ENCODE results near the gene C1orf226. TPM values are rescaled to one million over a fixed set of nuclear protein-coding genes. Genes with fewer than 3 reads are reported as not detected.

The C1orf226 gene
- total RNA-seq, 1 donor from 2014 or later = 6.3 TPM

- DNase-seq (no peak), ATAC-seq (no peak)
- Histone ChIP-seq H3K9me3 (no peaks in the 10 kb centered on the region), H3K4me1 (no peaks in the 10 kb centered on the region), H3K27me3 (ENCODE audit: low read depth) (no peaks in the 10 kb centered on the region), H3K27ac (no peak overlapping the region), H3K4me3 (no peak overlapping the region), H3K36me3 (no peaks in the 10 kb centered on the region)
- intact Hi-C loops (cut with DNase I) = no loop called here
- TF ChIP-seq CTCF (IDR thresholded peaks at IDR 0.05) = no peak
Measured at GRCh38 chr1:162384601-162385279, 3.2 kb downstream of the C1orf226 start.

- no peaks in the 10 kb centered on the region for H3K36me3 ChIP-seq
- TF ChIP-seq CTCF (IDR thresholded peaks at IDR 0.05) = no peak
- no peaks in the 10 kb centered on the region for H3K27me3 ChIP-seq (ENCODE audit: low read depth)
Measured at GRCh38 chr1:162385280-162385623, 3.7 kb downstream of the C1orf226 start.

GRCh38 chr1:162385702-162386101 lies 4.2 kb downstream of the C1orf226 start:
- no peak for DNase-seq
- no peaks in the 10 kb centered on the region for H3K4me1 ChIP-seq
- no peaks in the 10 kb centered on the region for H3K27me3 ChIP-seq (ENCODE audit: low read depth)
- intact Hi-C loops (cut with DNase I) = no loop called here
- no peaks in the 10 kb centered on the region for H3K9me3 ChIP-seq
- H3K4me3 ChIP-seq = no peak overlapping the region
- H3K36me3 ChIP-seq = no peaks in the 10 kb centered on the region
- no peak for ATAC-seq
- no peak for TF ChIP-seq CTCF (IDR thresholded peaks at IDR 0.05)
- H3K27ac ChIP-seq = no peak overlapping the region

More at GRCh38 chr1:162385280-162385623, 3.7 kb downstream of the C1orf226 start:
- ATAC-seq = no peak
- H3K27ac ChIP-seq = no peak overlapping the region
- H3K4me3 ChIP-seq = no peak overlapping the region
- no peaks in the 10 kb centered on the region for H3K4me1 ChIP-seq
- DNase-seq = no peak
- no peaks in the 10 kb centered on the region for H3K9me3 ChIP-seq
- intact Hi-C loops (cut with DNase I) = no loop called here

- ATAC-seq = no peak
- H3K4me3 ChIP-seq = no peak overlapping the region
- no peak overlapping the region for H3K27ac ChIP-seq
- no peaks in the 10 kb centered on the region for H3K9me3 ChIP-seq
- no peaks in the 10 kb centered on the region for H3K27me3 ChIP-seq (ENCODE audit: low read depth)
- DNase-seq = no peak
- H3K4me1 ChIP-seq = no peaks in the 10 kb centered on the region
- no peak for TF ChIP-seq CTCF (IDR thresholded peaks at IDR 0.05)
- intact Hi-C loops (cut with DNase I) = no loop called here
- H3K36me3 ChIP-seq = no peaks in the 10 kb centered on the region
Measured at GRCh38 chr1:162386292-162387225, 5.0 kb downstream of the C1orf226 start.

- intact Hi-C loops (cut with DNase I) = no loop called here
- Histone ChIP-seq H3K27me3 (ENCODE audit: low read depth) (no peaks in the 10 kb centered on the region), H3K9me3 (no peaks in the 10 kb centered on the region), H3K4me1 (no peaks in the 10 kb centered on the region), H3K4me3 (no peak overlapping the region), H3K36me3 (no peaks in the 10 kb centered on the region), H3K27ac (no peak overlapping the region)
- TF ChIP-seq CTCF (IDR thresholded peaks at IDR 0.05) = no peak
- ATAC-seq = no peak
- DNase-seq = no peak
Measured at GRCh38 chr1:162387226-162388082, 5.9 kb downstream of the C1orf226 start.

Data from lower lobe of right lung (tissue), 2 donors.